HFF-Myc (cell line): ENCODE data around the gene JAZF1.

Source experiments
- DNase-seq: peaks from one replicate; pipeline ENCODE4 v3.0.0-alpha.2; 2011; ENCODE audit warnings: low read depth; ENCODE audit errors: extremely low read depth
- H3K4me3 ChIP-seq: replicated peaks from 2 replicates; pipeline ENCODE4 v1.5.1; 2011; ENCODE audit warnings: low read depth, mild to moderate bottlenecking, control low read depth, low read length
- CTCF ChIP-seq: IDR thresholded peaks from 2 replicates; pipeline ENCODE4 v1.5.1; 2012; ENCODE audit warnings: mild to moderate bottlenecking, low read depth, low read length, control low read depth; ENCODE audit errors: missing control alignments

The JAZF1 gene

GRCh38 chr7:27998382-27998781, 182.2 kb downstream of the JAZF1 start:
- no peak for TF ChIP-seq CTCF
- H3K4me3 ChIP-seq = no peak overlapping the region
- DNase-seq = no peak

- no peak for TF ChIP-seq CTCF
- no peak overlapping the region for H3K4me3 ChIP-seq
- DNase-seq = no peak
Measured at GRCh38 chr7:27997188-27997707, 183.3 kb downstream of the JAZF1 start.

- TF ChIP-seq CTCF = no peak
Measured at GRCh38 chr7:27996141-27996540, 184.5 kb downstream of the JAZF1 start.

GRCh38 chr7:27995228-27995627, 185.4 kb downstream of the JAZF1 start:
- TF ChIP-seq CTCF = no peak
- no peak for DNase-seq
- H3K4me3 ChIP-seq = no peak overlapping the region

More at GRCh38 chr7:27996141-27996540, 184.5 kb downstream of the JAZF1 start:
- no peak for DNase-seq
- H3K4me3 ChIP-seq = no peak overlapping the region

GRCh38 chr7:27994639-27995038, 186.0 kb downstream of the JAZF1 start:
- no peak for TF ChIP-seq CTCF
- DNase-seq = no peak
- no peak overlapping the region for H3K4me3 ChIP-seq

GRCh38 chr7:27992755-27993493, 187.7 kb downstream of the JAZF1 start:
- TF ChIP-seq CTCF = no peak
- no peak overlapping the region for H3K4me3 ChIP-seq
- no peak for DNase-seq
